AG09319 (cell line): Measurements from ENCODE around the gene TIGD2.
"Not testable (repeated sequence)": the region's sequence is repeated elsewhere in the genome, so short reads cannot be mapped to it uniquely, and the experiment has no call there.

ENCODE experiments used
- DNase-seq: peaks from one replicate; pipeline ENCODE4 v3.0.0-alpha.2; 2010; ENCODE audit warnings: low read depth; ENCODE audit errors: extremely low read depth
- CTCF ChIP-seq: IDR thresholded peaks from 2 replicates; pipeline ENCODE4 v1.5.1; 2011; ENCODE audit warnings: low read depth, mild to moderate bottlenecking, inconsistent platforms, low read length, moderate library complexity

Gene TIGD2

GRCh38 chr4:89134775-89135319, 23.5 kb downstream of the TIGD2 start:
- TF ChIP-seq CTCF, result no peak
- DNase-seq, result no peak

GRCh38 chr4:89136525-89136924, 25.2 kb downstream of the TIGD2 start:
- TF ChIP-seq CTCF, result no peak
- DNase-seq, result no peak

- no peak for TF ChIP-seq CTCF
- no peak for DNase-seq
These were observed 25.9 kb downstream of the TIGD2 start for GRCh38 chr4:89137231-89137630.

- no peak for DNase-seq
- no peak for TF ChIP-seq CTCF
These were observed 26.4 kb downstream of the TIGD2 start for GRCh38 chr4:89137695-89138094.

GRCh38 chr4:89140168-89140759, 28.9 kb downstream of the TIGD2 start:
- TF ChIP-seq CTCF, result no peak
- DNase-seq, result no peak

- DNase-seq, result no peak
- TF ChIP-seq CTCF, result no peak
These were observed 31.6 kb downstream of the TIGD2 start for GRCh38 chr4:89142691-89143669.

- not testable (repeated sequence) for DNase-seq
These were observed 33.3 kb downstream of the TIGD2 start for GRCh38 chr4:89144652-89145051.
